Vagina (tissue), 2 donors: ENCODE measurements around the gene TBX1.

Experiments
- POLR2A ChIP-seq, 2 donors: fragments of 450-650 bp; IDR thresholded peaks; one replicate each; pipeline ENCODE4 v1.6.1; 2017; ENCODE audit warnings: antibody characterized with exemption in 2 of 2, mild to moderate bottlenecking in 2 of 2, moderate library complexity in 2 of 2
- POLR2AphosphoS5 ChIP-seq, 2 donors: sonication (generic); formaldehyde crosslinking; IDR thresholded peaks; one replicate each; pipeline ENCODE4 v1.9.0; 2017; ENCODE audit warnings: antibody characterized with exemption in 2 of 2, mild to moderate bottlenecking in 2 of 2, low read depth in 1 of 2; ENCODE audit not compliant: insufficient read depth in 1 of 2
- TF ChIP-seq, protein P1 (sequence below), 3 experiments: fragments of 450-650 bp in 2 of 3; fragments of 200-600 bp in 1 of 3; sonication (generic) in 1 of 3; IDR thresholded peaks; one replicate each; pipeline ENCODE4 v1.5.1; 2017 to 2019; ENCODE audit warnings: antibody characterized with exemption in 3 of 3, mild to moderate bottlenecking in 2 of 3, moderate library complexity in 2 of 3

DNA sequence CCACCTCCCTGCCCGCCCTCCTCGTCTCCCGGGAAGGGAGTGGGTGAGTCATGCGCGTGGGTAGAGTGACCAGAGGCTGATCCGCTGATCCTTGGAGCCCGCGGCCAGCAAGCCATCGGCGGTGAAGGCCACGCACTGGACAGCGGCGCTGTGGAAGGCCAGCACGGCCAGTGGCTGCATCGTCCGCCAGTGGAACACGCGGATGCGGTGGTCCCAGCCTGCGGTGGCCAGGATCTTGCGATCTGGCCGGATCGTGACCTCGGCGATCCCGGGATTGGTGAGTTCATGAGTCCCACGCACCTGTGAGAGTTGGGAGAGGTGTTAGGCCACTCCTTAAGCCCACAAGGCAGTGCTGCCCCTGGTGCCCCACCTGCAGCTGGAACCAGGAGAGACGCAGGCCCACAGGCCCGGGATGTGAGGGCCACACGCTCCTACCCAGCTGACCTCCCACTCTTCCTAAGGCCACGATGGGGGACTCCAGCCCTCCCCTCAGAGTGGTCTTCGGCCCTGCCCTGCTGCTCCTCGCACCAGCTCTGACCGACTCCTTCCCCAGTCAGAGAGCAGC is 28.2 kb downstream of the TBX1 start:
- TF ChIP-seq, protein P1, sequence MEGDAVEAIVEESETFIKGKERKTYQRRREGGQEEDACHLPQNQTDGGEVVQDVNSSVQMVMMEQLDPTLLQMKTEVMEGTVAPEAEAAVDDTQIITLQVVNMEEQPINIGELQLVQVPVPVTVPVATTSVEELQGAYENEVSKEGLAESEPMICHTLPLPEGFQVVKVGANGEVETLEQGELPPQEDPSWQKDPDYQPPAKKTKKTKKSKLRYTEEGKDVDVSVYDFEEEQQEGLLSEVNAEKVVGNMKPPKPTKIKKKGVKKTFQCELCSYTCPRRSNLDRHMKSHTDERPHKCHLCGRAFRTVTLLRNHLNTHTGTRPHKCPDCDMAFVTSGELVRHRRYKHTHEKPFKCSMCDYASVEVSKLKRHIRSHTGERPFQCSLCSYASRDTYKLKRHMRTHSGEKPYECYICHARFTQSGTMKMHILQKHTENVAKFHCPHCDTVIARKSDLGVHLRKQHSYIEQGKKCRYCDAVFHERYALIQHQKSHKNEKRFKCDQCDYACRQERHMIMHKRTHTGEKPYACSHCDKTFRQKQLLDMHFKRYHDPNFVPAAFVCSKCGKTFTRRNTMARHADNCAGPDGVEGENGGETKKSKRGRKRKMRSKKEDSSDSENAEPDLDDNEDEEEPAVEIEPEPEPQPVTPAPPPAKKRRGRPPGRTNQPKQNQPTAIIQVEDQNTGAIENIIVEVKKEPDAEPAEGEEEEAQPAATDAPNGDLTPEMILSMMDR (IDR thresholded peaks at IDR 0.05), result no peak
- no peak for TF ChIP-seq POLR2AphosphoS5 (IDR thresholded peaks at IDR 0.05; ENCODE audit: insufficient read depth in 1 of 2, low read depth in 1 of 2)
- TF ChIP-seq POLR2A (IDR thresholded peaks at IDR 0.05), result no peak
